Measurements from ENCODE around the gene SCN9A. TPM values are rescaled to one million over a fixed set of nuclear protein-coding genes. Genes with fewer than 3 reads are reported as not detected.

SCN9A gene
- total and polyA plus RNA-seq, 2 of the 8 experiments (the other 6 are each of a cell fraction or from before 2014, with no cell fraction given), result 1.6 to 6.2 TPM

- ChIA-PET POLR2A (ENCODE audit: partially characterized antibody) (no interaction called here), CTCF (ENCODE audit: partially characterized antibody) (no interaction called here)
- Histone ChIP-seq H4K20me1 (replicated peaks in 1 of 2; ENCODE audit: control insufficient read depth in 1 of 2, insufficient read depth in 2 of 2, low read length in 2 of 2) (no peaks in the 10 kb centered on the region), H3K4me1 (replicated peaks in 1 of 4; ENCODE audit: control insufficient read depth in 3 of 4, insufficient read depth in 4 of 4, low read length in 3 of 4) (no peaks in the 10 kb centered on the region), H2BK120ac (replicated peaks; ENCODE audit: low read depth, low read length) (no peak overlapping the region), H3K23me2 (ENCODE audit: low read depth, low read length) (no peaks in the 10 kb centered on the region), H3K4me2 (ENCODE audit: insufficient read depth in 1 of 2, low read depth in 2 of 2, low read length in 2 of 2) (no peak overlapping the region), H3K9ac (replicated peaks in 1 of 4; ENCODE audit: extremely low read depth in 1 of 4, low read depth in 3 of 4, low read length in 3 of 4) (no peak overlapping the region), H2BK12ac (ENCODE audit: low read depth, low read length) (no peak overlapping the region), H3K27ac (ENCODE audit: low read depth, low read length) (no peak overlapping the region), H4K8ac (ENCODE audit: extremely low read depth, insufficient read depth, low read length) (no peak overlapping the region), H3K4me3 (ENCODE audit: extremely low read depth in 1 of 4, insufficient read depth in 2 of 4, low read depth in 3 of 4, low read length in 4 of 4) (no peak overlapping the region), H3K79me1 (ENCODE audit: low read depth, low read length) (no peaks in the 10 kb centered on the region), H3K14ac (ENCODE audit: insufficient read length) (no peak overlapping the region), H2AFZ (ENCODE audit: low read length) (no peak overlapping the region), H3K9me3 (ENCODE audit: insufficient read depth in 2 of 2, low read depth in 1 of 2, low read length in 1 of 2) (no peaks in the 10 kb centered on the region), H3K36me3 (ENCODE audit: control insufficient read depth in 2 of 4, insufficient read depth in 4 of 4, low read length in 3 of 4) (no peaks in the 10 kb centered on the region), H2BK20ac (ENCODE audit: low read length) (no peak overlapping the region), H4K91ac (replicated peaks; ENCODE audit: insufficient read length, low read length) (no peak overlapping the region), H3K18ac (ENCODE audit: extremely low read depth, low read length) (no peak overlapping the region), H4K5ac (ENCODE audit: insufficient read length, low read depth, low read length) (no peak overlapping the region), H3K23ac (ENCODE audit: insufficient read length) (no peak overlapping the region), H3K27me3 (replicated peaks in 1 of 4; ENCODE audit: control insufficient read depth in 3 of 4, extremely low read depth in 1 of 4, insufficient read depth in 3 of 4, low read length in 3 of 4) (no peaks in the 10 kb centered on the region), H2AK5ac (ENCODE audit: low read depth, low read length) (no peak overlapping the region), H3K79me2 (ENCODE audit: control insufficient read depth in 1 of 2, insufficient read depth in 2 of 2, low read length in 2 of 2) (no peaks in the 10 kb centered on the region), H3K56ac (replicated peaks; ENCODE audit: insufficient read length, low read depth, low read length) (no peak overlapping the region), H2BK15ac (ENCODE audit: low read length) (no peak overlapping the region), H3K4ac (replicated peaks; ENCODE audit: insufficient read length, low read depth, low read length) (no peak overlapping the region), H2BK5ac (ENCODE audit: low read depth, low read length) (no peak overlapping the region)
- 52% methylated on average over 3 of the region's 3 CpGs; no CpG with 5 or more reads in 1 of the 2 experiments for WGBS, 2 experiments (ENCODE audit: extremely low coverage in 1 of 2, insufficient coverage in 1 of 2, insufficient read length in 1 of 2, insufficient replicate concordance in 2 of 2, low coverage in 1 of 2, low lambda C conversion rate in 2 of 2, missing lambda C conversion rate in 1 of 2)
- FAIRE-seq (no peak), DNase-seq (ENCODE audit: low read depth in 1 of 2, low spot score in 2 of 2) (no peak)
- TF ChIP-seq CHD7 (IDR thresholded peaks at IDR 0.05; ENCODE audit: insufficient replicate concordance, low read length), result no peak
These were observed 47.6 kb downstream of the SCN9A start for GRCh38 chr2:166328147-166328546.

Data from H1 (cell line).